ENCODE results near the gene CDH10.
A peak's percentile ranks its signal among the peaks of the same experiment; 100 is the strongest.

Gene CDH10

DNA sequence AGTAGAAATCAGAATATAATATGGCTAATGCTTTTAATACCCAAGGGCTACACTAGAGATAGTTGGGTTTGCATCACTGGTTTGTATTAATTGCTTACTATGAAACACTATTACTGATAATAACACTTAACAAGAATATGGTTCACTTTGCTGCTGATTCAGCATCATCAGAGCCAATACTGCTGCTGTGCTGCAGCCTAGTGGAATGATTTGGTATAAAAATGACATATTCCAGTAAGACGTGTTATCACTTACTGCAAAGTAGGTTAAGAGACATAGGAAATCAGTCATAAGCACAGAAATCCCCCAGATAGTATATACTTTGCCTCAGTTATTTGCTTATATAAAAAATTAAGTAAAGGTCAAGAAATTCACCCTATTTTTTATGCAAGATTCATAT lies 2.8 kb downstream of the CDH10 start:
- no peak for TF ChIP-seq Cebpa-rat (IDR thresholded peaks at IDR 0.05)
- H3K4me1 ChIP-seq: no peaks in the 10 kb centered on the region

GRCh38 chr5:24635209-24635608 lies 9.6 kb downstream of the CDH10 start:
- H3K9ac ChIP-seq: no peak overlapping the region
- TF ChIP-seq Cebpa-rat (IDR thresholded peaks at IDR 0.05): no peak
- no peak overlapping the region for H3K4me3 ChIP-seq
- H3K27me3 ChIP-seq: no peaks in the 10 kb centered on the region
- no peaks in the 10 kb centered on the region for H4K20me1 ChIP-seq
- H3K4me1 ChIP-seq: no peaks in the 10 kb centered on the region
- H3K9me3 ChIP-seq (replicated peaks in 1 of 11): no peaks in the 10 kb centered on the region
- no peak overlapping the region for H3K27ac ChIP-seq
- H3K36me3 ChIP-seq: no peaks in the 10 kb centered on the region
- H3K4me2 ChIP-seq: no peak overlapping the region

More for the DNA sequence above, 2.8 kb downstream of the CDH10 start:
- no peak overlapping the region for H3K27ac ChIP-seq
- no peak overlapping the region for H3K4me2 ChIP-seq
- no peaks in the 10 kb centered on the region for H4K20me1 ChIP-seq
- H3K27me3 ChIP-seq: no peaks in the 10 kb centered on the region
- H3K9ac ChIP-seq: no peak overlapping the region
- H3K9me3 ChIP-seq (replicated peaks in 1 of 11): no peaks in the 10 kb centered on the region
- H3K36me3 ChIP-seq: no peaks in the 10 kb centered on the region
- H3K4me3 ChIP-seq: no peak overlapping the region

DNA sequence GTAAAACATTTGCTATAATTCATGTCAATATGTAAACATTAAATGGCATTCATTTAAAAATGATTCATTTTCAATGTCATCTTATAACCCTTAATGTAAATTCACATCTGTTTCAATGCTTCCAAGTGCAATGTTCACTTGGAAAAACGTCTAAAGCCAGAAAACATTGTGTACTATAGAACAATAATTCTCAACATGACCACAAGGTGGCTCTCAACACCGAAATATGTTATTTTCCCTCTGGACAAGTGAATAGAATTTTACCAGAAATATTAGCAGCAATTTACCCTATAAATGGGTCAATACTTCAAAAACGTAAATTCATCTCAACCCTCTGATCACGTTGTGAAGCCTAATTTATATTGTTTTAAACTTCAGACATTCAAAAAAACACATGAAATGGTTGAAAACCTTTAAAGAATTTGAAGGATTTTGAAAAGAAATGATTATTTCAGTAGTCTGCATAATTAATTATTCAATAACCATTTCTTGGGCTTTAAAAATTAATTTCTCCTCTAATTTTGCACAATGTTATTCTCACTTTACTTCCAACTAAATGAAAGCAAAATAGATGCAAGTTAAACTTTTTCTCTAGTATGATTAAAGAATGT lies 11.0 kb downstream of the CDH10 start:
- H3K27ac ChIP-seq: no peak overlapping the region
- H3K4me1 ChIP-seq: no peaks in the 10 kb centered on the region
- H4K20me1 ChIP-seq: no peaks in the 10 kb centered on the region
- H3K4me2 ChIP-seq: no peak overlapping the region
- H3K36me3 ChIP-seq: no peaks in the 10 kb centered on the region
- H3K9me3 ChIP-seq (replicated peaks in 1 of 11): peaks cover 0 to 6% (median 0%) of the 10 kb centered on the region in 11 experiments; a peak in 3 of 22 replicates
- no peak overlapping the region for H3K9ac ChIP-seq
- H3K27me3 ChIP-seq: no peaks in the 10 kb centered on the region
- no peak for TF ChIP-seq Cebpa-rat (IDR thresholded peaks at IDR 0.05)
- H3K4me3 ChIP-seq: no peak overlapping the region

DNA sequence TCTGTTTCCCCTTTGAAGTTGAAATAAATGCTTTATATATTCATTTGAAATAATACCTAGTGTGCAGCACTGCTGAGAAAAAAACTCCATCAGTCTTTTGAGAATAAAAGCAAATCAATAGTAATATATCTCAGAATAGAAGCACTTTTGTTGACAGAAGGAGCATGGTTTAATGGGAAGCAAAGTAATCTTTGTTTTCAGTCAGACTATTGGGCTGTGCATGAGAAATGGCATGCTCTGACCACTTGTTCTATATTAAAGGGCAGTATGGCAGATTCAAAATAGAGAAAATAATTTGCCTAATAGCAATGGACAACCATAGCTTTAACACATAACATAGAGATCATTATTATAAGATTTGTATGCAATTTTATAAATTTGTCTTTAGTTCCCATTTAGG lies 12.4 kb downstream of the CDH10 start:
- Histone ChIP-seq H3K4me3 (no peak overlapping the region), H3K36me3 (no peaks in the 10 kb centered on the region), H3K4me1 (no peaks in the 10 kb centered on the region; a peak in 3 of 20 replicates), H3K4me2 (no peak overlapping the region), H3K9ac (no peak overlapping the region), H3K27ac (no peak overlapping the region), H4K20me1 (no peaks in the 10 kb centered on the region), H3K27me3 (no peaks in the 10 kb centered on the region), H3K9me3 (replicated peaks in 1 of 11) (peaks cover 0 to 6% (median 0%) of the 10 kb centered on the region in 11 experiments; a peak in 3 of 22 replicates)
- TF ChIP-seq Cebpa-rat (IDR thresholded peaks at IDR 0.05): no peak

GRCh38 chr5:24630918-24631317 lies 13.9 kb downstream of the CDH10 start:
- Histone ChIP-seq H3K4me2 (no peak overlapping the region), H3K27ac (no peak overlapping the region), H4K20me1 (no peaks in the 10 kb centered on the region), H3K4me1 (no peaks in the 10 kb centered on the region; a peak in 3 of 20 replicates), H3K9me3 (replicated peaks in 1 of 11) (peaks cover 0 to 6% (median 0%) of the 10 kb centered on the region in 11 experiments; a peak in 3 of 22 replicates), H3K9ac (no peak overlapping the region), H3K36me3 (no peaks in the 10 kb centered on the region), H3K4me3 (no peak overlapping the region), H3K27me3 (no peaks in the 10 kb centered on the region)
- TF ChIP-seq Cebpa-rat (IDR thresholded peaks at IDR 0.05): no peak

DNA sequence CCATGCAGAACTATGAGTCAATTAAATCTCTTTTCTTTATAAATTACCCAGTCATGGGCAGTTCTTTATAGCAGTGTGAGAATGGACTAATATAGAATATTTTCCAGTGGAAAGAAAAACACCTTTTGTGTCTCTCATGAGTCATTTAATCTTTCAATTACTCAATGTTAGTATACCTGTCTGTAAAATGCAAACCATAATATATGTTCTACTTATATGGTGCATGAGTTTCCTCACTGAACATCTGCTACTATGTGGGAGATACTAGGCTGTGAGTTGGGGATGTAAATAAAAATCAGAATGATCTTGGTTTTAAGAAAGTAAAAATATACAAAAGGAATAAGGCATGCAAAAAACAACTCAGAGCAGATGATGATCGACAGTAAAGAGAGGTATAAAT lies 15.0 kb downstream of the CDH10 start:
- H3K9ac ChIP-seq: no peak overlapping the region
- TF ChIP-seq Cebpa-rat (IDR thresholded peaks at IDR 0.05): no peak
- H3K36me3 ChIP-seq: no peaks in the 10 kb centered on the region
- H4K20me1 ChIP-seq: no peaks in the 10 kb centered on the region
- H3K9me3 ChIP-seq (replicated peaks in 1 of 11): peaks cover 0 to 6% (median 0%) of the 10 kb centered on the region in 11 experiments; a peak in 3 of 22 replicates
- no peak overlapping the region for H3K27ac ChIP-seq
- H3K4me1 ChIP-seq: no peaks in the 10 kb centered on the region; a peak in 3 of 20 replicates
- H3K4me3 ChIP-seq: no peak overlapping the region
- no peaks in the 10 kb centered on the region for H3K27me3 ChIP-seq
- H3K4me2 ChIP-seq: no peak overlapping the region

DNA sequence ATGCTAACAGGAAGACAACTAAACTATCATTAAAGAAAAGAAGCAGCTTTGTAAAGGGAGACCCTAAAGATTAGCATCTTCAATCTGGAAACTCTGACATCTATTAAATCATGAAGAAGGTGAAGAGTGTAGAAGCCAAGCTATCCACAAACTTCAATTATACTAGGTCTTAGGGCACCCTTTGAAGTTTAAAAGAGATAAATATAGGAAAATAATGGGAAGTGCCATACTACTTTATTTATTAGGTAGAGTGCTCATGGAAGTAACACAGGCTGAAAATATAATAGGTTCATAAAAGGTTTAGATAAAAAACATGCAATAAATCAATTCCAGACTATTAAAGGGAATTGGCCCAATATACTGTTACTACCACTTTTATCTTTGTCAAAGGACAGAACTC lies 19.9 kb downstream of the CDH10 start:
- peaks cover 4 to 11% (median 8%) of the 10 kb centered on the region in 10 experiments; a peak in 12 of 20 replicates for H3K4me1 ChIP-seq
- no peaks in the 10 kb centered on the region for H3K27me3 ChIP-seq
- no peak overlapping the region for H3K27ac ChIP-seq
- H3K36me3 ChIP-seq: no peaks in the 10 kb centered on the region
- H3K9me3 ChIP-seq (replicated peaks in 1 of 11): peaks cover 0 to 6% (median 0%) of the 10 kb centered on the region in 11 experiments; a peak in 3 of 22 replicates
- no peak for TF ChIP-seq Cebpa-rat (IDR thresholded peaks at IDR 0.05)
- no peak overlapping the region for H3K4me3 ChIP-seq
- no peaks in the 10 kb centered on the region for H4K20me1 ChIP-seq
- H3K4me2 ChIP-seq: no peak overlapping the region
- no peak overlapping the region for H3K9ac ChIP-seq

- Histone ChIP-seq H3K4me2 (no peak overlapping the region), H3K9ac (no peak overlapping the region), H3K27me3 (no peaks in the 10 kb centered on the region), H3K36me3 (no peaks in the 10 kb centered on the region), H3K27ac (no peak overlapping the region), H3K4me3 (no peak overlapping the region), H4K20me1 (no peaks in the 10 kb centered on the region), H3K4me1 (peaks cover 4 to 11% (median 8%) of the 10 kb centered on the region in 10 experiments; a peak in 12 of 20 replicates), H3K9me3 (replicated peaks in 1 of 11) (no peaks in the 10 kb centered on the region)
- TF ChIP-seq Cebpa-rat (IDR thresholded peaks at IDR 0.05): no peak
These were observed 21.2 kb downstream of the CDH10 start for GRCh38 chr5:24623624-24624023.

DNA sequence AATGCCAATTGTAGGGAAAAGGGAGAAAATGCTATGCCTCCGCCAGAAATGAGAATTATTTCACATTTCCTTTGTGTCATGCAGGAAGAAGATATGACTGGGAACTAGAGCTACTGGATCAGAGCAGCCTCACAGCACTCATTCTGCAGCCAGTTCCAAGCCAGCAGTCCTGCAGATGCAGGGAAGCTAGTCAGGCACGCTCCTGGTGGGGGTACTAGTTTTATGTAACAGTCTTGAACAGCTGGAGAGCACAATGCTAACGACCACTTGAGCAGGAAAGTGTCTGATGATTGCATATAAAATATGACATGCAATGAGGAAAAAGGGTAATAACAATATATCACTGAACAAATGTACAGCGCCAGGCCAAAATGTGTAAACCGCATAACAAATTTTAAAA lies 21.7 kb downstream of the CDH10 start:
- Histone ChIP-seq H3K9me3 (replicated peaks in 1 of 11) (no peaks in the 10 kb centered on the region), H3K4me3 (no peak overlapping the region), H3K4me2 (no peak overlapping the region), H3K36me3 (no peaks in the 10 kb centered on the region), H3K27me3 (no peaks in the 10 kb centered on the region), H3K9ac (no peak overlapping the region), H4K20me1 (no peaks in the 10 kb centered on the region), H3K4me1 (peaks cover 4 to 11% (median 8%) of the 10 kb centered on the region in 10 experiments; a peak in 12 of 20 replicates), H3K27ac (no peak overlapping the region)
- TF ChIP-seq Cebpa-rat (IDR thresholded peaks at IDR 0.05): no peak

DNA sequence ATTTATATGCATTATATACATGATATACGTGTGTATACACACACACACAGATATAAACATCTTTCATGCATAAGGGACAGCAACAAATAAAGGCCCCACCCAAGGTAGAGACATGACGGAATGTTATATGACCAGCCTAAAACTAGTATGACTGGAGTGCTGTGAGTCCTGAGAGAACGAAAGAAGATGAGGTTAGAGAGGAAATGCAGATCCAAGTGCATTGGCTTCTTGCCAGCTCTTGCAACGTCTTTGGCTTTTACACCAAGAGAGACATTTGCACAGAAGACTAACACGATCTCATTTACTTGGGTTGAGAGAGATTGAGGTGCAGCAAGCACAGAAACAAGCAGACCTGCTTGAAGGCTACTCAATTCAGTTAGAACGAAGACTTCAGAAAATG lies 23.0 kb downstream of the CDH10 start:
- peak overlapping the region in 8 of 11 experiments; percentile 10 to 33 (median 21); a peak in 10 of 22 replicates for H3K4me2 ChIP-seq
- H3K36me3 ChIP-seq: no peaks in the 10 kb centered on the region
- no peak overlapping the region for H3K4me3 ChIP-seq
- no peaks in the 10 kb centered on the region for H3K27me3 ChIP-seq
- no peak overlapping the region for H3K9ac ChIP-seq
- H4K20me1 ChIP-seq: no peaks in the 10 kb centered on the region
- no peak for TF ChIP-seq Cebpa-rat (IDR thresholded peaks at IDR 0.05)
- no peaks in the 10 kb centered on the region for H3K9me3 ChIP-seq (replicated peaks in 1 of 11)
- H3K4me1 ChIP-seq: peaks cover 4 to 11% (median 8%) of the 10 kb centered on the region in 10 experiments; a peak in 11 of 20 replicates
- H3K27ac ChIP-seq: no peak overlapping the region

All from BLaER1 treated with 17β-estradiol and CSF1 and Interleukin-3, amounts not matched to agents 10 nM and 100 nM (cell line).